ENCODE results near the gene PDGFRB.

GRCh38 chr5:150160448-150161081 lies 4.9 kb upstream of the PDGFRB start:
- TF ChIP-seq CTCF (IDR thresholded peaks at IDR 0.05), result no peak
- TF ChIP-seq POLR2A (IDR thresholded peaks at IDR 0.05), result no peak

Data from body of pancreas (tissue), 4 donors.